IgD-negative memory B cell (primary cell): ENCODE results near the gene ZDHHC11B. TPM values are rescaled to one million over a fixed set of nuclear protein-coding genes. Genes with fewer than 3 reads are reported as not detected.

Experiments used
- H3K27ac Mint-ChIP-seq, 3 donors: one replicate each; pipeline ENCODE4 v1.8.0; 2020 to 2022; ENCODE audit warnings: mild to moderate bottlenecking in 3 of 3, mixed read lengths in 3 of 3, moderate library complexity in 1 of 3
- H3K27me3 Mint-ChIP-seq: one replicate; pipeline ENCODE4 v1.8.0; 2021; ENCODE audit warnings: mixed read lengths
- H3K36me3 Mint-ChIP-seq: one replicate; pipeline ENCODE4 v1.8.0; 2020; ENCODE audit warnings: mild to moderate bottlenecking, mixed read lengths
- H3K4me1 Mint-ChIP-seq, 3 donors: one replicate each; pipeline ENCODE4 v1.8.0; 2020 to 2022; ENCODE audit warnings: mixed read lengths in 3 of 3, mild to moderate bottlenecking in 1 of 3
- H3K4me3 Mint-ChIP-seq, 4 donors: one replicate each; pipeline ENCODE4 v1.8.0; 2020 to 2022; ENCODE audit warnings: mild to moderate bottlenecking in 4 of 4, mixed read lengths in 4 of 4, moderate library complexity in 3 of 4
- H3K9me3 Mint-ChIP-seq, 3 donors: one replicate each; pipeline ENCODE4 v1.8.0; 2020 to 2021; ENCODE audit warnings: mixed read lengths in 3 of 3, mild to moderate bottlenecking in 1 of 3
- polyA plus RNA-seq: library from polyadenylated mRNA; unstranded; fragments of 300-500 nt; fragmentation: Illumina TruSeq; gene quantifications from one replicate; pipeline ENCODE4 v1.2.3, GENCODE V29; 2021

The ZDHHC11B gene
- polyA plus RNA-seq, 1 donor from 2014 or later: not detected

GRCh38 chr5:674630-675011, 109.9 kb downstream of the ZDHHC11B start:
- H3K4me3 Mint-ChIP-seq: no peak overlapping the region
- H3K4me1 Mint-ChIP-seq: peaks cover 6 to 11% (median 7%) of the 10 kb centered on the region in 3 donors
- no peaks in the 10 kb centered on the region for H3K36me3 Mint-ChIP-seq
- H3K9me3 Mint-ChIP-seq: no peaks in the 10 kb centered on the region
- peaks cover 18% of the 10 kb centered on the region for H3K27me3 Mint-ChIP-seq
- H3K27ac Mint-ChIP-seq: no peak overlapping the region

DNA sequence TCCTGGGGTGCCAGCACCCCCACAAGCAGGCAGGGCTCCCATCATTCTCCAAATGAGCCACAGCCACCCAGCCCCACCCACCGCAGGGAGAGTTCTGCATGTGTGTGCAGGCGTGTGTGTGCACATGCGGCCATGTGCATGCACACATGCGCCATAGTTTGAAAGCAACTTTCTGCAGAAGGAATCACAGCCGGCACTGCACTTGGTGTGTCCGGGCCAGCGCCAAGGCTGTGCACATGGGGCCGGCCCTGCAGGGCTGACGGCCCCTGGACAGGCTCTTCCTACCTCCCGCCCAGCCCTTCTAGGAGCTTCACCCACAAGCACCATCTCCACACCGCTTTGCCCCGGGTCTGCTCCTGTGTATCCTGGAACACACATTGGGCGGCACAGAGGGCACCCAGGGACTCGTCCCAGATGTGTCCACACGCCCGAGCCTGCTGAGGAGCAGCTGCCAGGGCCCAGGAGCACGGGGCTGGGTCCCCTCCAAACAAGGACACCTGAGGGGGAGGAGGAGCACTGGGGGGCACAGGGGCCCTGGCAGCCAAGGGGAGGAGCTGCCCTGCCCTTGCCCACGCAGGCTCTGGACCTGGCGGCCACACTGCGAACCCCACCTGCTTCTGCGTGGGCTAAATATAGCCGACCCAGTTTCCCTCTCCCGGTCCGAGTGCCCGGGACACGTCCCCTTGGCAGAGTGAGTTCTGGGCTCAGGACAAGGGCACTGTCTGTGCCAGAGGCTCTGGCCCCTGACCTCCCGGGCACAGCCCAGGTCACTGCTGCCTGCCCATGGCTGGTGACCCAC, 110.5 kb downstream of the ZDHHC11B start:
- H3K9me3 Mint-ChIP-seq: no peaks in the 10 kb centered on the region

GRCh38 chr5:673161-673830, 111.2 kb downstream of the ZDHHC11B start:
- no peaks in the 10 kb centered on the region for H3K9me3 Mint-ChIP-seq
- H3K27ac Mint-ChIP-seq: peak overlapping the region; percentile 71 to 97 (median 96)
- peaks cover 18% of the 10 kb centered on the region for H3K27me3 Mint-ChIP-seq
- H3K4me1 Mint-ChIP-seq: peaks cover 6 to 11% (median 7%) of the 10 kb centered on the region in 3 donors
- H3K4me3 Mint-ChIP-seq: peak overlapping the region in 3 of 4 donors; percentile 59 to 89 (median 87)
- no peaks in the 10 kb centered on the region for H3K36me3 Mint-ChIP-seq

More for the DNA sequence above, 110.5 kb downstream of the ZDHHC11B start:
- H3K4me1 Mint-ChIP-seq: peaks cover 6 to 11% (median 7%) of the 10 kb centered on the region in 3 donors
- peaks cover 18% of the 10 kb centered on the region for H3K27me3 Mint-ChIP-seq
- no peak overlapping the region for H3K4me3 Mint-ChIP-seq
- H3K27ac Mint-ChIP-seq: no peak overlapping the region
- H3K36me3 Mint-ChIP-seq: no peaks in the 10 kb centered on the region

GRCh38 chr5:672329-673160, 112.0 kb downstream of the ZDHHC11B start:
- Mint-ChIP-seq H3K27ac (peak overlapping the region; percentile 71 to 97 (median 96)), H3K4me1 (peaks cover 6 to 12% (median 7%) of the 10 kb centered on the region in 3 donors), H3K27me3 (peaks cover 18% of the 10 kb centered on the region), H3K9me3 (no peaks in the 10 kb centered on the region), H3K4me3 (peak overlapping the region; percentile 59 to 89 (median 74)), H3K36me3 (no peaks in the 10 kb centered on the region)

GRCh38 chr5:671459-672328, 112.8 kb downstream of the ZDHHC11B start:
- Mint-ChIP-seq H3K36me3 (no peaks in the 10 kb centered on the region), H3K27me3 (peaks cover 16% of the 10 kb centered on the region), H3K9me3 (no peaks in the 10 kb centered on the region), H3K27ac (peak overlapping the region in 1 of 3 donors; percentile 96), H3K4me3 (peak overlapping the region in 2 of 4 donors; percentile 28 to 87), H3K4me1 (peaks cover 6 to 13% (median 9%) of the 10 kb centered on the region in 3 donors)

DNA sequence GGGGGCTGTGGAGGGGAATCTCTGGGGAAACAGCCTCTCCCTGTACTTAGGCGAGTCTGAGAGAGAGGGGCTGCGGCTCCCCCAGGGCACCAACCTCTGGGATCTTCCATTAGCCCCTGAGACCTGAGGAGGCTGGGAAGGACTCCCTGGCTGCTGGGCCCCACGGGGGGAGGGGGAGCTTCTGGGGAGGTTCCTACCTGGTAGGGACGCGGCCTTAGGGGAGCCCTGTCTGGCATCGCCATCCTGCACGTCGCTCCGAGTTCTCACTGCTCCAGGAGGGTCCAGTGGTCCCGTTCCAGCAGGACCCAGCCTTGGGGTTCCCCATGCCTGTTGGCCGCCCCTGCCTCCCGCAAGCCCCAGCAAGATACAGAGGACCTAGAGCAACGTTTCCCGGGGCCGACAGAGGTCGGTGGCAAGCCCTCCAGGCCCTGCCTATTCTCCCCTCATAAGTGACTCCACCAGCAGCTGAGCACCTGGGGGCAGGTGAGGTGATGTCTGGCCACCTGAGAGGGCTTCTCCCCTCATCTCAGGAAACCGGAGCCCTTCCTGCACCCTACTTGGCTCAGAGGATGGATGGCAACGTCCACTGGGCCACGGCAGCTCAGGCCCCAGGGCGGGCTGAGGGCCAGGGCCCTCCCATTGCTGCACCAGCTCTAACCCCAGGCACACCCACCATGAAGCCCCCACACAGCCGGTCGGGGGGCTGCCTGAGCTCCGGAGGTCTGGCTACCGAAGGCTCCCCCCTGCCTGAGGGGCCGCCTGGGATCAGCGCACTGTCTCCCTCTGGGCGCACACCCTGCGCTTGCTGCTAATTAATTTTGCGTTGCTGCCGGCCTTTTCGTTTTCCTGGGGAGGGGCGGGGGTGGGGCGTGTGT, 113.9 kb downstream of the ZDHHC11B start:
- H3K27me3 Mint-ChIP-seq: peaks cover 13% of the 10 kb centered on the region
- peaks cover 6 to 13% (median 9%) of the 10 kb centered on the region in 3 donors for H3K4me1 Mint-ChIP-seq
- no peaks in the 10 kb centered on the region for H3K9me3 Mint-ChIP-seq
- no peaks in the 10 kb centered on the region for H3K36me3 Mint-ChIP-seq
- no peak overlapping the region for H3K4me3 Mint-ChIP-seq
- no peak overlapping the region for H3K27ac Mint-ChIP-seq

GRCh38 chr5:669842-670395, 114.6 kb downstream of the ZDHHC11B start:
- Mint-ChIP-seq H3K9me3 (no peaks in the 10 kb centered on the region), H3K27ac (peak overlapping the region in 1 of 3 donors; percentile 27)

GRCh38 chr5:669111-669841, 115.3 kb downstream of the ZDHHC11B start:
- Mint-ChIP-seq H3K4me3 (no peak overlapping the region), H3K36me3 (peaks cover 2% of the 10 kb centered on the region), H3K27ac (peak overlapping the region in 1 of 3 donors; percentile 27), H3K4me1 (peaks cover 6 to 13% (median 9%) of the 10 kb centered on the region in 3 donors), H3K9me3 (no peaks in the 10 kb centered on the region), H3K27me3 (peaks cover 13% of the 10 kb centered on the region)

More at GRCh38 chr5:669842-670395, 114.6 kb downstream of the ZDHHC11B start:
- Mint-ChIP-seq H3K27me3 (peaks cover 13% of the 10 kb centered on the region), H3K4me3 (no peak overlapping the region), H3K36me3 (no peaks in the 10 kb centered on the region), H3K4me1 (peaks cover 6 to 13% (median 9%) of the 10 kb centered on the region in 3 donors)

DNA sequence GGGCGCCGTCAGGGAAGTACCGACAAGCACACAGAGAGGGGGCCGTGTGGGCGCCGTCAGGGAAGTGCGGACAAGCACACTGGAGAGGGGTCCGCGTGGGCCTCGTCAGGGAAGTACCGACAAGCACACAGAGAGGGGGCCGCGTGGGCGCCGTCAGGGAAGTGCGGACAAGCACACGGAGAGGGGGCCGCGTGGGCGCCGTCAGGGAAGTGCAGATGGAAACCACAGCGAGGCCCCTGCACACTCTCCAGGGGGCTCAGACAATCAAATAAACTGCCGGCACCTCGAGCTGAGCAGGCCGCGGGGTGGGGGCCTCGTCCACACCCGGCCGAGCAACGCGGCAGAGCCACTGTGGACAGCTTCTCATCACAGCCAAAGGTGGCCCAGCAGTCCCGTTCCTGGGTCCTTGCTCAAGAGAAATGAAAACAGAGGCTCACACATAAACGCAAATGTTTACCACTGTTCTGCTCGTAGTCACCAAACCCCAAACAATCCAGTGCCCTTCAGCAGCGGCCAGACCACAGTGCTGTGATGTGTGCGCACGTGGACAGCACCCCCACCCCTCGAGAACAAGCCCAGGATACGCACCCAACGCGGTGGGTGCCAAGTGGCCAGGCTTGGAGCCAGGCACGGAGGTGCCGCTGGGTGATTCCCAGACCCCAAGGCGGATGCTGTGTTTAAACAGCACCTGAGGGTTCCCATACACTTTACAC, 116.1 kb downstream of the ZDHHC11B start:
- H3K4me1 Mint-ChIP-seq: peaks cover 6 to 13% (median 9%) of the 10 kb centered on the region in 3 donors
- peaks cover 7% of the 10 kb centered on the region for H3K27me3 Mint-ChIP-seq
- H3K4me3 Mint-ChIP-seq: no peak overlapping the region
- H3K36me3 Mint-ChIP-seq: peaks cover 4% of the 10 kb centered on the region
- no peaks in the 10 kb centered on the region for H3K9me3 Mint-ChIP-seq
- no peak overlapping the region for H3K27ac Mint-ChIP-seq

GRCh38 chr5:666816-667498, 117.6 kb downstream of the ZDHHC11B start:
- peaks cover 0 to 2% (median 2%) of the 10 kb centered on the region in 3 donors for H3K4me1 Mint-ChIP-seq
- H3K36me3 Mint-ChIP-seq: peaks cover 4% of the 10 kb centered on the region
- peak overlapping the region in 1 of 4 donors; percentile 9 for H3K4me3 Mint-ChIP-seq
- no peaks in the 10 kb centered on the region for H3K27me3 Mint-ChIP-seq
- no peaks in the 10 kb centered on the region for H3K9me3 Mint-ChIP-seq
- H3K27ac Mint-ChIP-seq: peak overlapping the region in 2 of 3 donors; percentile 17 to 39

GRCh38 chr5:665956-666711, 118.4 kb downstream of the ZDHHC11B start:
- Mint-ChIP-seq H3K9me3 (no peaks in the 10 kb centered on the region), H3K36me3 (peaks cover 4% of the 10 kb centered on the region), H3K4me3 (no peak overlapping the region), H3K4me1 (peaks cover 0 to 2% (median 2%) of the 10 kb centered on the region in 3 donors), H3K27me3 (no peaks in the 10 kb centered on the region), H3K27ac (no peak overlapping the region)
